HepG2 (cell line): ENCODE data around the gene SEMA7A. TPM values are rescaled to one million over a fixed set of nuclear protein-coding genes. Genes with fewer than 3 reads are reported as not detected.

Experiments
- ATAC-seq: fragments of 200-7000 bp; cut with Tn5 transposase; 3 replicates; pipeline ENCODE4 v1.9.1; 2020; ENCODE audit warnings: mild to moderate bottlenecking, moderate library complexity
- BruUV-seq: library from RNA; stranded (reverse); fragments of 400-500 nt; replicated peaks from 2 replicates; lab custom pipeline; 2021; lab: Mats Ljungman, UMichigan
- CTCF ChIA-PET: fragments of 300-600 bp; formaldehyde crosslinking; extraction: SDS; loops from one replicate; lab custom pipeline; 2021; ENCODE audit warnings: low total read pairs, inconsistent platforms, low intra/inter-chr PET ratio; lab: Yijun Ruan, JAX
- POLR2A ChIA-PET: fragments of 350-600 bp; sonication (Branson Sonifier 250); formaldehyde crosslinking; loops from one replicate; lab custom pipeline; 2020; ENCODE audit warnings: antibody characterized with exemption, inconsistent platforms; lab: Yijun Ruan, JAX
- DNase-seq: peaks from one replicate; pipeline ENCODE4 v3.0.0-alpha.2; 2015; ENCODE audit warnings: low spot score
- FAIRE-seq: peaks from 3 replicates; lab custom pipeline; 2011; peaks lifted over from hg19 to GRCh38; lab: Jason Lieb, UNC
- H2AFZ ChIP-seq: one replicate; pipeline ENCODE4 v1.6.1; 2011; ENCODE audit warnings: low read length, inconsistent platforms
- H3K27ac ChIP-seq: fragments of 300-600 bp; 3 replicates; pipeline ENCODE4 v1.8.0; 2011; ENCODE audit warnings: mixed run types, mild to moderate bottlenecking, mixed read lengths, low read length, inconsistent platforms; ENCODE audit not compliant: insufficient read depth; ENCODE audit errors: extremely low read length
- H3K27me3 ChIP-seq, 2 experiments: fragments of 200-600 bp in 1 of 2; 2 replicates in 1 of 2; 3 replicates in 1 of 2; pipeline versions ENCODE4 v1.6.0 to v1.8.0; 2011; ENCODE audit warnings: low read length in 2 of 2, mild to moderate bottlenecking in 2 of 2, moderate library complexity in 2 of 2, inconsistent platforms in 1 of 2; ENCODE audit not compliant: insufficient read depth in 2 of 2, control insufficient read depth in 1 of 2
- H3K36me3 ChIP-seq, 2 experiments: fragments of 200-600 bp in 1 of 2; replicated peaks in 1 of 2; 2 replicates in 1 of 2; 3 replicates in 1 of 2; pipeline versions ENCODE4 v1.5.1 to v1.8.0; 2011; ENCODE audit warnings: low read length in 2 of 2, inconsistent platforms in 1 of 2; ENCODE audit not compliant: insufficient read depth in 2 of 2, control insufficient read depth in 1 of 2
- H3K4me1 ChIP-seq: 2 replicates; pipeline ENCODE4 v1.5.1; 2012; ENCODE audit warnings: low read length, inconsistent platforms; ENCODE audit not compliant: insufficient read depth
- H3K4me2 ChIP-seq: 2 replicates; pipeline ENCODE4 v1.6.0; 2011; ENCODE audit warnings: low read depth, low read length, inconsistent platforms
- H3K4me3 ChIP-seq, 3 experiments: fragments of 200-600 bp in 1 of 3; sonication (generic), shearing (Covaris generic) in 1 of 3; replicated peaks in 1 of 3; 2 replicates each; pipeline ENCODE4 v1.5.1; 2011 to 2016; ENCODE audit warnings: low read length in 3 of 3, inconsistent platforms in 2 of 3, low read depth in 2 of 3, mild to moderate bottlenecking in 2 of 3, control low read depth in 1 of 3, mixed read lengths in 1 of 3; ENCODE audit not compliant: insufficient read depth in 1 of 3
- H3K79me2 ChIP-seq: one replicate; pipeline ENCODE4 v1.6.1; 2011; ENCODE audit warnings: low read length, inconsistent platforms; ENCODE audit not compliant: insufficient read depth
- H3K9ac ChIP-seq: 2 replicates; pipeline ENCODE4 v1.6.0; 2011; ENCODE audit warnings: mild to moderate bottlenecking, low read depth, low read length, inconsistent platforms; ENCODE audit not compliant: insufficient read depth
- H3K9me3 ChIP-seq: 2 replicates; pipeline ENCODE4 v1.5.1; 2012; ENCODE audit warnings: mild to moderate bottlenecking, low read length
- H4K20me1 ChIP-seq: 2 replicates; pipeline ENCODE4 v1.6.0; 2011; ENCODE audit warnings: inconsistent platforms, mild to moderate bottlenecking, low read length, moderate library complexity; ENCODE audit not compliant: insufficient read depth
- EP300 ChIP-seq, 3 experiments: sonication (generic) in 1 of 3; formaldehyde crosslinking in 1 of 3; IDR thresholded peaks; 2 replicates each; pipeline versions ENCODE4 v1.5.1 to v1.6.1; 2011 to 2020; ENCODE audit warnings: low read depth in 2 of 3, low read length in 2 of 3, borderline replicate concordance in 1 of 3, improper control_type of control experiment in 1 of 3, mild to moderate bottlenecking in 1 of 3, missing genetic modification reagents in 1 of 3, moderate library complexity in 1 of 3
- ETV5 ChIP-seq: IDR thresholded peaks from 2 replicates; pipeline ENCODE4 v1.6.1; 2018; ENCODE audit warnings: missing biosample characterization, missing genetic modification reagents, inconsistent platforms, borderline replicate concordance
- HNF4G ChIP-seq, 2 experiments: sonication (generic) in 1 of 2; formaldehyde crosslinking in 1 of 2; IDR thresholded peaks; 2 replicates each; pipeline versions ENCODE4 v1.4.0 to v1.6.1; 2011 to 2020; ENCODE audit warnings: borderline replicate concordance in 2 of 2, low read depth in 2 of 2, mild to moderate bottlenecking in 2 of 2, low read length in 1 of 2, missing genetic modification reagents in 1 of 2, moderate library complexity in 1 of 2
- PHB2 ChIP-seq: fragments of 450-650 bp; IDR thresholded peaks from 2 replicates; pipeline ENCODE4 v1.6.1; 2018; ENCODE audit not compliant: partially characterized antibody
- ZFX ChIP-seq: sonication (generic); formaldehyde crosslinking; IDR thresholded peaks from 2 replicates; pipeline ENCODE4 v1.4.0; 2020; ENCODE audit warnings: mild to moderate bottlenecking, low read depth, missing genetic modification reagents, moderate library complexity
- ZNF124 ChIP-seq: sonication (generic); formaldehyde crosslinking; IDR thresholded peaks from 2 replicates; pipeline ENCODE4 v1.4.0; 2020; ENCODE audit warnings: missing genetic modification reagents
- ZNF350 ChIP-seq: sonication (generic); formaldehyde crosslinking; IDR thresholded peaks from 2 replicates; pipeline ENCODE4 v1.4.0; 2020; ENCODE audit warnings: mild to moderate bottlenecking, low read depth, missing genetic modification reagents, borderline replicate concordance
- ZNF781 ChIP-seq: sonication (generic); formaldehyde crosslinking; IDR thresholded peaks from 2 replicates; pipeline ENCODE4 v1.5.1; 2020; ENCODE audit warnings: borderline replicate concordance, mild to moderate bottlenecking, missing genetic modification reagents; ENCODE audit errors: not compliant biosample characterization
- WGBS: methylation state at CpG from one replicate; pipeline ENCODE4 v1.1.6; 2017; ENCODE audit warnings: low lambda C conversion rate; 5-methylcytosine and 5-hydroxymethylcytosine counted together
- in situ Hi-C: cut with HindIII; loops from 2 replicates; pipeline ENCODE4 v1.10.0; 2017; ENCODE audit warnings: low pct_unique_long_range_greater_than_20kb; ENCODE audit not compliant: extremely low pct_ligation_motif_present
- intact Hi-C: fragments of 100-400 bp; cut with micrococcal nuclease; formaldehyde crosslinking; loops from one replicate; pipeline ENCODE4 v1.10.0; 2022; ENCODE audit not compliant: unreplicated experiment
- polyA plus RNA-seq, 8 experiments: library from polyadenylated mRNA; depleted of rRNA in 3 of 8; stranded (reverse) in 7 of 8; unstranded in 1 of 8; fragments of >200 nt; fragmentation: Illumina TruSeq in 4 of 8; extraction: Trizol in 4 of 8; gene quantifications; 2 replicates each; pipeline versions ENCODE4 v1.2.1 to v1.2.3, GENCODE V29; 2011 to 2016; ENCODE audit warnings: low read depth in 4 of 8, missing spikeins in 1 of 8, mixed read lengths in 1 of 8; ENCODE audit not compliant: insufficient read depth in 1 of 8
- total RNA-seq, 5 experiments: library from RNA; depleted of rRNA; stranded (reverse); fragments of >200 nt; fragmentation: Illumina TruSeq; extraction: Trizol; gene quantifications; 2 replicates each; pipeline ENCODE4 v1.2.3, GENCODE V29; 2016; ENCODE audit warnings: low read depth in 1 of 5

The SEMA7A gene
- total and polyA plus RNA-seq, 2 of the 13 experiments (the other 11 are each of a cell fraction or from before 2014, with no cell fraction given), result 9.0 to 15.8 TPM

GRCh38 chr15:74405823-74406222, 27.9 kb downstream of the SEMA7A start (continued):
- no peak for TF ChIP-seq ZNF350 (CRISPR knock-in tag)
- no peak for TF ChIP-seq ZNF124 (CRISPR knock-in tag)
- TF ChIP-seq PHB2, result no peak
- no peak for TF ChIP-seq ZFX (CRISPR knock-in tag)
- TF ChIP-seq ZNF781 (CRISPR knock-in tag), result no peak

GRCh38 chr15:74403991-74404563, 29.7 kb downstream of the SEMA7A start:
- H3K9ac ChIP-seq, result no peak overlapping the region
- H3K27ac ChIP-seq, result no peak overlapping the region
- no peak overlapping the region for H2AFZ ChIP-seq
- TF ChIP-seq HNF4G (IDR thresholded peaks at IDR 0.05; ENCODE audit: borderline replicate concordance, low read depth, low read length) (no peak), HNF4G (CRISPR knock-in tag; IDR thresholded peaks at IDR 0.05; ENCODE audit: borderline replicate concordance, low read depth) (no peak), ETV5 (CRISPR knock-in tag) (peak; percentile 8; the same call in 1 of the 2 replicates), EP300 (IDR thresholded peaks at IDR 0.05; ENCODE audit: low read depth in 2 of 2, low read length in 2 of 2) (no peak), EP300 (CRISPR knock-in tag; IDR thresholded peaks at IDR 0.05; ENCODE audit: borderline replicate concordance) (no peak)
- TF ChIP-seq, all 625 proteins: peak for 1
- Histone ChIP-seq H3K4me2 (no peak overlapping the region), H3K36me3 (no peaks in the 10 kb centered on the region), H3K4me3 (no peak overlapping the region), H3K79me2 (no peaks in the 10 kb centered on the region), H3K4me1 (peaks cover 54% of the 10 kb centered on the region), H4K20me1 (no peaks in the 10 kb centered on the region), H3K27me3 (peaks cover 6 to 44% of the 10 kb centered on the region in 2 experiments), H3K9me3 (no peaks in the 10 kb centered on the region)
- intact Hi-C loops (no loop called here), in situ Hi-C loops (no loop called here)
- no peak for FAIRE-seq
- ATAC-seq, result no peak
- WGBS, result 59% methylated on average over 11 of the region's 16 CpGs
- ChIA-PET POLR2A (interaction anchor here (1.2 to 4.4 kb wide), 3 partner anchors 15 to 38 kb away, joined by 3 to 18 read pairs (median 5); no protein-coding TSS in a partner anchor), CTCF (no interaction called here)
- BruUV-seq, result no TSS peak
- no peak for DNase-seq
